Measurements from ENCODE around the gene KDM4B.

DNA sequence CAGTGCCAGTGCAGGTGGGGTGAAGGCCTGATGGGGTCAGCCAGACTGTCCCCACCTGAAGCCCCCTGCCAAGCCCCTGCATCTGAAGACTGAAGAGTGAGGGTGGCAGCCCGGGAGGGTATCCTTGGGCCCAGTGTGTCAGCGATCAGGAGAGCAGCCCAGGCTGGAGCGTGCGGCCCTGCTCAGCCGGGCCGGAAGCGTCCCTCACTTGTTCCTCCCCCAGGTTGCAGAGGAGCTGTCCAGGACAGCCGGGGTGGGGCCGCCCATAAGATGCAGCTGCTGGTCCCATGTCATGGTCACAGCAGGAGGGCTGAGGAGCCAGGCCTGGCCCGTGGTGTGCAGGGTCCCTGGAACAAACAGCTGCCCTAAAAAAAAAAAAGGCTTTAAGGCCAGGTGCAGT, 55.4 kb downstream of the KDM4B start:
- TF ChIP-seq, protein P1, sequence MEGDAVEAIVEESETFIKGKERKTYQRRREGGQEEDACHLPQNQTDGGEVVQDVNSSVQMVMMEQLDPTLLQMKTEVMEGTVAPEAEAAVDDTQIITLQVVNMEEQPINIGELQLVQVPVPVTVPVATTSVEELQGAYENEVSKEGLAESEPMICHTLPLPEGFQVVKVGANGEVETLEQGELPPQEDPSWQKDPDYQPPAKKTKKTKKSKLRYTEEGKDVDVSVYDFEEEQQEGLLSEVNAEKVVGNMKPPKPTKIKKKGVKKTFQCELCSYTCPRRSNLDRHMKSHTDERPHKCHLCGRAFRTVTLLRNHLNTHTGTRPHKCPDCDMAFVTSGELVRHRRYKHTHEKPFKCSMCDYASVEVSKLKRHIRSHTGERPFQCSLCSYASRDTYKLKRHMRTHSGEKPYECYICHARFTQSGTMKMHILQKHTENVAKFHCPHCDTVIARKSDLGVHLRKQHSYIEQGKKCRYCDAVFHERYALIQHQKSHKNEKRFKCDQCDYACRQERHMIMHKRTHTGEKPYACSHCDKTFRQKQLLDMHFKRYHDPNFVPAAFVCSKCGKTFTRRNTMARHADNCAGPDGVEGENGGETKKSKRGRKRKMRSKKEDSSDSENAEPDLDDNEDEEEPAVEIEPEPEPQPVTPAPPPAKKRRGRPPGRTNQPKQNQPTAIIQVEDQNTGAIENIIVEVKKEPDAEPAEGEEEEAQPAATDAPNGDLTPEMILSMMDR (conservative IDR thresholded peaks at IDR 0.05): no peak
- no peak for TF ChIP-seq ZFX (IDR thresholded peaks at IDR 0.05)

Data from C4-2B (cell line).